Osteocyte (in vitro differentiated cells): ENCODE measurements around the gene EPYC. TPM values are rescaled to one million over a fixed set of nuclear protein-coding genes. Genes with fewer than 3 reads are reported as not detected.

Source experiments
- DNase-seq: peaks from one replicate; pipeline ENCODE4 v3.0.0; 2021; ENCODE audit warnings: mixed read lengths; ENCODE audit not compliant: unreplicated experiment; ENCODE audit errors: extremely low spot score
- H3K27ac Mint-ChIP-seq: one replicate; pipeline ENCODE4 v1.8.0; 2021; ENCODE audit warnings: mild to moderate bottlenecking, mixed read lengths; ENCODE audit not compliant: unreplicated experiment
- H3K27me3 Mint-ChIP-seq: one replicate; pipeline ENCODE4 v1.8.0; 2021; ENCODE audit warnings: mixed read lengths; ENCODE audit not compliant: unreplicated experiment
- H3K36me3 Mint-ChIP-seq: one replicate; pipeline ENCODE4 v1.8.0; 2021; ENCODE audit warnings: mixed read lengths; ENCODE audit not compliant: unreplicated experiment
- H3K4me1 Mint-ChIP-seq: one replicate; pipeline ENCODE4 v1.8.0; 2021; ENCODE audit warnings: mixed read lengths; ENCODE audit not compliant: unreplicated experiment
- H3K4me3 Mint-ChIP-seq: one replicate; pipeline ENCODE4 v1.8.0; 2021; ENCODE audit warnings: mild to moderate bottlenecking, moderate library complexity, mixed read lengths; ENCODE audit not compliant: unreplicated experiment
- H3K9me3 Mint-ChIP-seq: one replicate; pipeline ENCODE4 v1.8.0; 2021; ENCODE audit warnings: mixed read lengths; ENCODE audit not compliant: unreplicated experiment
- total RNA-seq: library from RNA; stranded (reverse); gene quantifications from 2 replicates; pipeline ENCODE4 v1.2.1, GENCODE V29; 2021
- TF ChIP-seq, protein P1 (sequence below): fragments of 200-600 bp; sonication (generic); IDR thresholded peaks from 2 replicates; pipeline ENCODE4 v1.5.0; 2021; ENCODE audit warnings: antibody characterized with exemption, mild to moderate bottlenecking, moderate library complexity

Gene EPYC
- total RNA-seq, 1 donor from 2014 or later: not detected

DNA sequence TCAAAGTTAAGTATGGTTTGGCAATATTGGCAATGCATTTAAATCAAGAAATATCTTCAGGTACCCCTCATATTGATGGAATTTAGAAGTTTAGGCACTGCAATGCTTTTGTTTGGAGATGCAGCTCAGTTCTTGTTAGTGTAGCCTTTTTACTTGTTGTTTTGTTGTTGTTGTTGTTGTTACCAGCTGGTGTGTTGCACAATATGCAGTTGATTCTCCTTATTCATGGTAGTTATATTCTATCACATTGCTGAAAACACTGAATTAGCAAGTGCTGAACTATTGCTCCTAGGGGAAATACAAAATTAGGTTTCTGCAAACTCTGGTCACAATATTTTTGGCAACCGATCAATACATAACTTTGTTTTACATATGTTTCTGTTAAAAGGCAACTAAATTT lies 84.5 kb downstream of the EPYC start:
- H3K27me3 Mint-ChIP-seq: no peaks in the 10 kb centered on the region
- TF ChIP-seq, protein P1, sequence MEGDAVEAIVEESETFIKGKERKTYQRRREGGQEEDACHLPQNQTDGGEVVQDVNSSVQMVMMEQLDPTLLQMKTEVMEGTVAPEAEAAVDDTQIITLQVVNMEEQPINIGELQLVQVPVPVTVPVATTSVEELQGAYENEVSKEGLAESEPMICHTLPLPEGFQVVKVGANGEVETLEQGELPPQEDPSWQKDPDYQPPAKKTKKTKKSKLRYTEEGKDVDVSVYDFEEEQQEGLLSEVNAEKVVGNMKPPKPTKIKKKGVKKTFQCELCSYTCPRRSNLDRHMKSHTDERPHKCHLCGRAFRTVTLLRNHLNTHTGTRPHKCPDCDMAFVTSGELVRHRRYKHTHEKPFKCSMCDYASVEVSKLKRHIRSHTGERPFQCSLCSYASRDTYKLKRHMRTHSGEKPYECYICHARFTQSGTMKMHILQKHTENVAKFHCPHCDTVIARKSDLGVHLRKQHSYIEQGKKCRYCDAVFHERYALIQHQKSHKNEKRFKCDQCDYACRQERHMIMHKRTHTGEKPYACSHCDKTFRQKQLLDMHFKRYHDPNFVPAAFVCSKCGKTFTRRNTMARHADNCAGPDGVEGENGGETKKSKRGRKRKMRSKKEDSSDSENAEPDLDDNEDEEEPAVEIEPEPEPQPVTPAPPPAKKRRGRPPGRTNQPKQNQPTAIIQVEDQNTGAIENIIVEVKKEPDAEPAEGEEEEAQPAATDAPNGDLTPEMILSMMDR: no peak

DNA sequence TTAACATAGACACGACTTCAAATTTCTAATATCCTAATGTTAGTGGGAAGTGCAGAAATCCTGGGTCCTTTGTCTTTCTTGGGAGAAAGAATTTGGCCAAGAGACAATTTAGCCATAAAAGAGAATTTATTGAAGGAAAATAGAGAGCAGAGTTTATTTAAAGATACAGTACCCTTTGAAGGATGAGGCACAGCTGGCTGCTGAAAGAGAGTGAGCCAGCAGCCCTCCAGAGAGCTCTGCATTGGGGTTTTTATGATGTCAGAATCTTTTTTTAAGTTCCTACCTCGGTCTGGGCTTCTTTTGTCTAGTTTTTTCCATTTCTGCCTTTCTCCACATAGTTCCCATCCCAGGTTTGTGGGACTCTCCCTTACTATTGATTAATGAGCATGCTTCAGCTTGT lies 87.3 kb downstream of the EPYC start:
- Mint-ChIP-seq H3K36me3 (no peaks in the 10 kb centered on the region), H3K27ac (no peak overlapping the region), H3K9me3 (no peaks in the 10 kb centered on the region), H3K27me3 (no peaks in the 10 kb centered on the region), H3K4me1 (peaks cover 11% of the 10 kb centered on the region), H3K4me3 (no peak overlapping the region)
- DNase-seq: no peak
- TF ChIP-seq, protein P1: no peak

More for the DNA sequence above, 84.5 kb downstream of the EPYC start:
- no peak overlapping the region for H3K27ac Mint-ChIP-seq
- no peak overlapping the region for H3K4me3 Mint-ChIP-seq
- no peaks in the 10 kb centered on the region for H3K36me3 Mint-ChIP-seq
- DNase-seq: no peak
- no peaks in the 10 kb centered on the region for H3K9me3 Mint-ChIP-seq
- H3K4me1 Mint-ChIP-seq: peaks cover 11% of the 10 kb centered on the region

DNA sequence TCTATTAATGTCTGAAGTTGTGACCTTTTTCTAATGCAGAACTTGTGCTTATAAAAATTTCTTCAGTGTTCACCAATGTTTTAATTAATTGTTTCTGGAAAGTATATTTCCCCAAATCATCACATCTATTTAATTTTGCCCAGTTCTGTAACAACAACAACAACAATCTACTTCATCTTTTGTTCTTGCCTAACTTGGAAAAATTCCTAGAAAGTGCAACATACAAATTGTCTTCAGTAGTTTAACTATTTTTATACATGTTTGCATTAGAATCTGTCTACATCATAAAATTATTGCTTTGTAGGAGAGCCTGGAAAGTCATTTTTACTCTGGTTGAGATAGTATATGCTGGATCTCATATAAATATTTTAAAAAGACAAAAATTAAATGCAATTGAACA lies 88.3 kb downstream of the EPYC start:
- TF ChIP-seq, protein P1: no peak
- Mint-ChIP-seq H3K27ac (no peak overlapping the region), H3K4me3 (no peak overlapping the region), H3K9me3 (no peaks in the 10 kb centered on the region), H3K4me1 (peaks cover 2% of the 10 kb centered on the region), H3K27me3 (no peaks in the 10 kb centered on the region), H3K36me3 (no peaks in the 10 kb centered on the region)
- no peak for DNase-seq

DNA sequence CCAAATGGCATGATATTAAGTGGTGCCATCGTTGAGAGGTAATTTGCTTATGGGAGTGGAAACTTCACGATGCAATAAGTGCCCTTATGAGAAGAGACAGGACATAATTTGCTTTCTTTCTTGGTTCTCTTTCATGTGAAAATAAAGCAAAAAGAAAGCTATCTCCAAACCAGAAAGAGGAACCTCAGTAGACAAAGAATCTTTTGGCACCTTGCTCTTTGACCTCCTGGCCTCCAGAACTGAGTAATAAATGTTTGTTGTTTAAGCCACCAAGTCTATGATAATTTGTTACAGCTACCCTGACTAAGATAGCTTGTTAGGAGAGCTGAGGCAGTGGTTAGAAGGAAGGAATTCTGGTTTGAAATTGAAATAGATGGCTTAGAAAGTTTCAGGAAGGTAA lies 89.4 kb downstream of the EPYC start:
- H3K4me1 Mint-ChIP-seq: no peaks in the 10 kb centered on the region
- no peak overlapping the region for H3K27ac Mint-ChIP-seq

More for the DNA sequence above, 89.4 kb downstream of the EPYC start:
- no peak for DNase-seq
- Mint-ChIP-seq H3K4me3 (no peak overlapping the region), H3K9me3 (no peaks in the 10 kb centered on the region), H3K36me3 (no peaks in the 10 kb centered on the region), H3K27me3 (no peaks in the 10 kb centered on the region)
- TF ChIP-seq, protein P1: no peak

Other genes starting within 250 kb of the EPYC start
- not detected in 2 replicates for gene CCER1, start 49.8 kb downstream of the EPYC start, total RNA-seq
- not detected in 2 replicates for gene KERA, start 53.1 kb upstream of the EPYC start, total RNA-seq
- 473 and 481 TPM in 2 replicates for gene LUM, start 106.5 kb upstream of the EPYC start, total RNA-seq
- gene DCN, start 177.8 kb upstream of the EPYC start, total RNA-seq: 2,230 and 2,247 TPM in 2 replicates